Measurements from ENCODE around the gene ALDH5A1.

The ALDH5A1 gene

DNA sequence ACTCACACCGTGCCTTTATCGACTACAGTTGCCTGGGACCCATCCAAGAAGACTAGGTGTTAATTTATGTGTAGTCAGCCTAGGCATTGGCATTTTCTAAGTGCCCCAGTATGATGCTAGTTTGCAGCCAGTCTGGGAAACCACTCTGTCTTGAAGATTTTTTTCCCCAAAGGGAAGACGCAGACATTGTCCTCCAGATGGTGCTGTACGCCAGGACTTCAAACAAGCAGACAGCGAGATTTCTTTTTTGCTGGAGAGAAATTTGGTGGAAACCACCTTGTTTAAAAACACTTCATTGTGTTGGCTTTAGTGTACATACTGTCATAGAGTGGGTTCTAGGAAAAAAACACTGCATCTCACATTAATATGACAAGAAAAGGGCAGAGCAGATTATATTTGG lies 30.0 kb downstream of the ALDH5A1 start:
- DNase-seq (ENCODE audit: low read depth, low spot score) = no peak

DNA sequence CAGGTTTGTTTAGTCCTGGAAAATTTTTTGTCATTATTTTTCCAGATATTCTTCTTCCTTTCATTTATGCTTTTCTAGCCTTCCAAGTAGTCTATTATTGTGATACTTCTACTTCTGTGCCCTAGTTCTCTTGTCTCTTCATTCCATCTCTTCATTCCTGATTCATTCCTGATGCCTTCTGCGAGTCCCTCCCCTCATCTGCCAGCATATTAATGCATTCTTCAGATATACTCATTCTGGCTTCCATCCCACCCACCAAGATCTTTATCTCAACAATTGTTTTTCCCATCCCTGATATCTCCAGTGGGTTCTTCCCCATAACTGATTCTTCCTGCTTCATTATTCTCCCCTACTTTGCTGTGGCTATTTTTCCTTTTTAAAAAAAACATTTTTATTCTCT lies 35.2 kb downstream of the ALDH5A1 start:
- no peak for DNase-seq (ENCODE audit: low read depth, low spot score)

DNA sequence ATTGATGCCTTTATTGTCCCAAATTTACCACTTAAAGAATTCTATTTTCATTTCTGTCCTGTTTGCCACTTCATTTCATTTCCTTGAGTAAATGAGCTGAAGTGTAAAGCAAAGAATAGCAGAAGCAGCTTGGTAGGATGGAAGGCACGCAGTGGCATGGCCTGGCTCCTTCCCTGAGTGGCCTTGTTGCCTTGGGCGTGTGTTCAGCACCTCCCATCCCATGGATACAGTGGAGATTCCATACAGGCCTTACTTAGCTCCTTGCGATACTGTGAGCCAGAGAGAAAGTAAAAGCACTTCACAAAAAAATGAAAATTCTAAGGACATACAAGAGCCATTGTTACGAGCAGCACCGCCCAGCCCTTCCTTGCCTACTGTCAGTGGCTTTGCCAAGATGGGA lies 39.6 kb downstream of the ALDH5A1 start:
- DNase-seq (ENCODE audit: low read depth, low spot score) = no peak

DNA sequence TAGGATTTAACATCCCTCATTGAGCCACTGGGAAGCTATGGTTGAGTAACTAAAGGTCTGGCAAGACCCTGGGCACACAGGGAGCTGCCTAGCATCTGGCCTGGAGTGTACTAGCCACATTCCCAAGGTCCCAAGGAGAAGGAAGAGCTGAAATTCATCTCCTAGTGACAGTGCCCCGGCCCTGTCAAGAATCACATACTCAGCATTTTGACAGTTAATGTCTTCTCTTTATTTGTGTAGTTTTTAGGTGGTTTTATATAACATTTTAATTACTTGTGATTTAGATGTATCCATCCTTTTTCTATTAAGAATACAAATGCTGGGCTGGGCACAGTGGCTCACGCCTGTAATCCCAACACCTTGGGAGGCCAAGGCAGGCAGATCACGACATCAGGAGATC lies 40.4 kb downstream of the ALDH5A1 start:
- DNase-seq (ENCODE audit: low read depth, low spot score) = no peak

DNA sequence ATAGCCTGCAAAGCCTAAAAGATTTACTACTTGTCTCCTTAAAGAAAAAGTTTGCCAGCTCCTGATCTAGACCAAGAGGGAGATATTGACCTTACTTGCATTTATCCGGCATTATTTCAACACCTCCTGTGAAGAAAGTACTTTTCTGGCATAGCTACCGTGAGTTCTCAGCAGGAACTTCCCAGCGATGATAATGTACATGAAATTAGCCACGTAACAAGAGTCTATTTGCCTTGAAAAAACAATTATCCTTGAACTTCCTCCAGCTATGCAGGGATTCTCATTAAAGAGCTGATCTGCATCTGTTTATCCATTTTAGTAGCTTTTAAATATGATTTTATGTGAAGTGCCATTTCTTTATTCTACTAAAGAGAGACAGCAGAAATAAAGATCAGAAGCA lies 41.7 kb downstream of the ALDH5A1 start:
- DNase-seq (ENCODE audit: low read depth, low spot score) = no peak

DNA sequence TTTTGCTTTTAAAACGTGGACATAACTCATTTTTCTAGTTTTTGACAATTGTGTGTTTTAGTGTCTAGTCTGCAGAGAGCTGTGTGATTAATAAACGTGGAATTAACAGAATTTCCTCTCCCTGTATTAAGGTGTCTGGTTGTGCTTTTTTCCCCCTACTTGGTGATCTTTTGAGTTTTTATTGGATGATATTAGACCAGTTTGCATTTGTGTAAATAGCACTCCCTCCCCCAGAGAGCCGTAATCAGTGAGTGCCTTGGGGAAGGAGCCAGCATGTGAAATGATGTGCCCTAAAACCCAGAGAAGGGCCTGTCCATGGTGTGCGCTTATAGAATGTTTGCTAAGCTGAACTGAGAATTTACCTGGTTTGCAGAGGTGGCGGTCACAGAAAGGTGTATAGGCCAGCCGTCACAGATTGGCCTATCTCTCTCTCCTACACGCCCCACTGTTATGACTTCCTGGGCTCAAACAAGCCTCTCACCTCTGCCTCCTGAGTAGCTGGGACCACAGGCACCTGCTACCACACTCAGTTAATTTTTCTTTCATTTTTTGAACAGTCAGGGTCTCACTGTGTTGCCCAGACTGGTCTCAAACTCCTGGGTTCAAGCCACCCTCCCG lies 42.4 kb downstream of the ALDH5A1 start:
- DNase-seq (ENCODE audit: low read depth, low spot score) = no peak

DNA sequence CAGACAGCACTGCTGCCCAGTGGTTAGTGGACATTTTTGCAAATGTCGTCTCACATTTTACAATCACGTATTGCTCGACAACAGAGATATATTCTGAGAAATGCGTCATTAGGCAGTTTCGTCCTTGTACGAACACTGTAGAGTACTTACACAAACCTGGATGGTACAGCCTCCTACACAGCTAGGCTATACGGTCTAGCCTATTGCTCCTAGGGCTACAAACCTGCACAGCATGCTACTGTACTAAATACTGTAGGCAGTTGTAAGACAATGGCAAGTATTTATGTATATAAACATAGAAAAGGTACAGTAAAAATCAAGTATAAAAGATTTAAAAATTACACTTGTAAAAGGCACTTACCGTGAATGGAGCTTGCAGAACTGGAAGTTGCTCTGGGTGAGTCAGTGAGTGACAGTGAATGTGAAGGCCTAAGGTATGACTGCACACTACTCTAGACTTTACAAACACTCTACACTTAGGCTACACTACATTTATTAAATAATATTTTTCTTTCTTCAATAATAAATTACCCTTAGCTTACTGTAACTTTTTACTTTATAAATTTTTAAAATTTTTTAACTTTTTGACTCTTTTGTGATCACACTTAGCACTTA lies 43.1 kb downstream of the ALDH5A1 start:
- no peak for DNase-seq (ENCODE audit: low read depth, low spot score)

DNA sequence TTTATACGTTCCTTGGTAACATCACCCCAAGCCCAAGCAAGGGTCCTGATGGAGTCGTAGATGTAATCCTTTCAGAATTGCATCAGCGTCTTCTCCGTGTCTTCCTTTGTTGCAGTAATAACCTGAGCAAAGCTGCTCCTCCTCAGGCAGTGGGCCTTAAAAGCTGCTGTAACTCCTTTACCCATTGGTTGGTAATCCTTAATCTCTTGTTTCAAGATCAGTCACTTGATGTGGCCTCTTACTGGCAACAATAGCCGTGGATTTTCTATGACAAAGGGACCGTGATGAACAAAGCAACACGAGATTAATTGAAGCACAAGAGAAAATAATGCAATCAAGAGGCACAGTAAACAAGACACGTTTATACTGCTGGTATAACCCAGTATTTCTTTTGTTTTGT lies 44.6 kb downstream of the ALDH5A1 start:
- DNase-seq (ENCODE audit: low read depth, low spot score) = no peak

DNA sequence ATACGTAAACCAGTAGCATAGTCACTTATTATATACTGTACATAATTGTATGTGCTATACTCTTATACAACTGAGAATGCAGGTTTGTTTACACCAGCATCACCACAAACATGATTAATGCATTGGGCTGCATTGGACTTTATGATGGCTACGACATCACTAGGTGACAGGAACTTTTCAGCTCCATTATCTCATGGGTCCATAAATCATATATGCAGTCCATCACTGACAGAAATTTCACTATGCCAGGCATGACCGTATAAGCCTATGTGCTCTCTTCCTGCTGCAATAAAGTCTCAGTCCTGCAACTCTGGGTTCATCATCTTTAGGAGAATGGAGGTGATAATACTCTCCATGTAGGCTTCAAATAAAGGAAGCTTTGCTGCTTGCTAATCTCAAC lies 45.4 kb downstream of the ALDH5A1 start:
- no peak for DNase-seq (ENCODE audit: low read depth, low spot score)

DNA sequence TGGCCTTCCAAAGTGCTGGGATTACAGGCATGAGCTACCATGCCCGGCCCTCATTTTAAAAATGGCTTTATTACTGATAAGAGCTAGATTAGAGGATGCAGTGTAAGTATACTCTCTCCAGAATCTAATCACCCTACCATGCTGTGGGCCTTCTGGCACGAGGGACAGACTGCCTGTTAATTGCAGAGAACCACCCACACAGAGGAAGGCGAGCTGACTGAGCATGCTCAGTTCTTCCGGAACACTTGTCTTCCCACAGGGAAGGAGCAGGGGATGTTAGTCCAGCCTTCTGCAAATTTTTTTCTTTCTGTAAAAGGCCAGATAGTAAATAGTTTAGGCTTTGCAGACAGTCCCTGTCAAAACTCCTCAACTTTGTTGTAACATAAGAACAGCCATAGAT lies 48.9 kb downstream of the ALDH5A1 start:
- DNase-seq (ENCODE audit: low read depth, low spot score) = no peak

DNA sequence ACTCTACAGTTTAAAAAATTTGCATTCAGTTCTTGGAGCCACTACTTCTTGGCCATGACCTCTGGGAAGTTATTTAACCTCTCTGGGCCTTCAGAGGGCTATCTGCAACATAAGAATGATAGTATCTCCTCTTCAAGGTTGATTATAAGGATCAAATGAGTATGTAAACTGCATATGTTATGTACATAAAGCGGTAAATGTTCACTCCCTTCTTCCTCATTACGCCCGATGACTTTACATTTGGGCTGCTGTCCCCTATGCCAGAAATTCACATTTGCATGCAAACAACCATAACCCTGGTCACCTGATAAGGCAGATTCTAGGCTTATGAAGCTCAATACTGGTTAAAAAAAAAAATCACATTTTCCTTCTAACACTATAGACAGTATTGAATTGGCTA lies 50.4 kb downstream of the ALDH5A1 start:
- DNase-seq (ENCODE audit: low read depth, low spot score) = no peak

DNA sequence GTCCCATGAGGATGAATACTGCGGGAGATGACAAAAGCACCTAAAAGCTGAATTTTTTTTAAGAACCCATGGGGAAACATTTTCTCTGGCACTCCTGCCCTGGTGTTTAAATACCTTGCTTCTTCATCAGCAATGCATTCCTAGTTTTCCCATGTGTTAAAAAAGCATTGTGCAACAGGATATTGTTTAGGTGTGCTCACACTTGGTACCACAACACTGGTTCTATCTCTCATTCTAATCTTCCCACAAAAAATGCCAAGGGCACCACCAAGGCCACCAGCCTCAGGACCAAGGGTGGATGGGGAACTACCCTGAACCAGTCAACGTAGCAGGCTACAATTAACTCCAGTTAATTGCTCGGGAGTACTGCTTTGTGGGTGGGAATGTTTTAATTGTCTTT lies 50.9 kb downstream of the ALDH5A1 start:
- no peak for DNase-seq (ENCODE audit: low read depth, low spot score)

DNA sequence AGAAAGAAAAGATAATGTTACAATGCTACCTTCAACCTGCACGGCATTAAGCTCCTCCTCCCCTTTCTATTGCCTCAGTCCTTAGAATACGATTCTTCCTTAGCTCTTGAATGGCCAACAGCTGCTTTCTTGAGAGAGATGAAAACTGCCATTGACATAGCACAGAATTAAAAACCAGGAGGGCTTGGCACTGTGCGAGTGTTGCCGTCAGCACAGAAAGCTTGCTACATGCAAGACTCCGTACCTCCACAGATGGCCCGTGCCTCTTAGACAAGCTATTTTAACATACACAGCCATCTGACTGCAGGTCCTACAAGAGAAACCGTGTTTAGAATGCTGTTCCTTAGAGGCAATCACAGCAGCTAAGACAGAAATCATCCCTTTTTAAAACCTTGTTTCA lies 51.7 kb downstream of the ALDH5A1 start:
- DNase-seq (ENCODE audit: low read depth, low spot score) = no peak

DNA sequence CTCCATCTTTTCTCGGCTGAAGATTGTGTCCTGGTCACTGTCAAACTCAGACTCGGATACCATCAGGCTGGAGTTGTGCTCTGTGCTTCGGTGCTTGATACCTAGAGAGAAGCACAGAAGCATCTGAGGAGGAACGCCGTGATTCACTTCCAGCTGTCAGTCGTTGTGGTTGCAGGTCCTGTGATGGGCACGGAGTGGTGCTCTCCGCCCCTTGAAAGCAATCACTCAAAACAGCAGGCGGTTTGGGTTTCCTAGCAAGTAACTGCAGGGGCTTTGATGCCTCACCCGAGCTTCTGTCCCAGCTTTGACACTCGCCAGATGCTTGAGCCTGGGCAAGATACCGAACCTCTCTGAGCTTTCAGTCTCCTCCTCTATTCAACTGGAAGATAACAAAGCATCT lies 52.5 kb downstream of the ALDH5A1 start:
- no peak for DNase-seq (ENCODE audit: low read depth, low spot score)

DNA sequence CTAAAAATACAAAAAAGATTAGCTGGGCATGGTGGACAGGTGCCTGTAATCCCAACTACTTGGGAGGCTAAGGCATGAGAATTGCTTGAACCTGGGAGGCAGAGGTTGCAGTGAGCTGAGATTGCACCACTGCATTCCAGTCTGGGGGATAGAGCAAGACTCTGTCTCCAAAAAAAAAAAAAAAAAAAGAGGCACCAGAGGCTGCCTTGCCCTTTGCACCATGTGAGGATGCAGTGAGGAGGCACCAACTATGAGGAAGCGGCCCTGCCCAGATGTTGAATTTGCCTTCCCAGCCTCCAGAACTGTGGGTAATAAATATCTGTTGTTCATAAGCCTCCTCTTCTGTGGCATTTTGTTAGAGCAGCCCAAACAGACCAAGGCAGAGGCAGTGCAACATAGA lies 54.4 kb downstream of the ALDH5A1 start:
- DNase-seq (ENCODE audit: low read depth, low spot score) = no peak

DNA sequence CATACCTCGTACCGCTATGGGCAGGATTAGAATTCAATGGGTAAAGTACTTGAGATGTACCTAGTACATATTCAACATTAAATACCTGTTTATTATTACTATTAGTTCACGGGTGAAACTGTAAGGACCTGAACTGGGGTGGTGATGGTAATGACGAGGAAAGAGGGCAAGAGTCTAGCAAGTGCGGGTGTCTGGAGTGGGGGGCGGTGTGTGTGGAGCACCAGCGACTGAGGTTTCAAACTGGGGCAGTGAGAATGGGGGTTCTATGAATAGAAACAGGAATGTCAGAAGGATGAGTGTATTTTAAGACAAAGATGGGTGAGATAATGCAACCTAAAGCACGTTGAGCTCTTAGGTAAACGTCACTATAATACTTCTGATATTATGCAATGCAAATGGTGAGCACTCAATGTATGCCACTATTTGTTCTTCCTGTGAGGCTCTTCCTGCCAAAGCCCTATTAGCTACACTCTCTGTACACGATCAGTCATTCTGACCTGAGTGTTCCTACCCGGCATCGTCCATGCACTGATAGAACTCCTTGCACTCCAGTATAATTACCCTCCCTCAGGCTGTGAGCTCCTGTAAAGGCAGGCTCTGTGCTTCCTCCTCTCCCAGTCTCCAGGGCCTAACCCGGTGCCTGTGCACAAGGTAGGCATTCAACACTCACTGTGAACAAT lies 55.0 kb downstream of the ALDH5A1 start:
- DNase-seq (ENCODE audit: low read depth, low spot score) = no peak

DNA sequence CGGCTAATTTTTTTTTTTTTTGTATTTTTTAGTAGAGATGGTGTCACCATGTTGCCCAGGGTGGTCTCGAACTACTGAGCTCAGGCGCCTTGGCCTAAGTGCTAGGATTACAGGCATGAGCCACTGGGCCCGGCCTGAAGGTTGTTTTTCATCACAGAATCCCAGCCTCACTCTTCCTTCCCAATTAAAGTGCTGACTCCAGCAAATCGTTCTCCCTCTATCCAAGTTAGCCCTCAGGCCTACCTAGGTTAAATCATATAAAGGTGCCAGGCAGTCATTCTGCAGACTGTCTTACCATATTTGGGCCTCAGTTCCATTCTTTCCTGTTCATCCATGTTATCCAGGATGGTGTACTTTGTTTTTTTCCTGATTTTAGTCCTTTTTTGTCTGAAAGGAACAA lies 56.4 kb downstream of the ALDH5A1 start:
- DNase-seq (ENCODE audit: low read depth, low spot score) = no peak

DNA sequence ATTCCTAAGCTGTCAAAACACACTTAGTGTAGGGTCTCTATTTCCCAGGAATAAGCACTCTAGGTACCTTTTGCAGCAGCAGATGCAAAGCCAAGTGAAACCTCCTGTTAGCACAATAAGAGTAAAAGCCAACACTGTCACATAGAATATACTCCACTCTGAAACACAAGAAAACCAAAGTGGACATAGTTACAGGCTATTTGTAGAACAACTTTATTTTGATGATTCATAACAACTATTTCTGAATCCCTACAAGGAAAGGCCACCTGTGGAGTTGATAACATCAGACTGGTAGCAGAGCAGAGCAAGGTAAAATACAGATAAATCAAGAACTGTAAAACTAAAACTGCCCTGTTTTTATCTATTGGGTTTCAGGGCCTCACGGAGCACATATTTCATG lies 59.7 kb downstream of the ALDH5A1 start:
- no peak for DNase-seq (ENCODE audit: low read depth, low spot score)

DNA sequence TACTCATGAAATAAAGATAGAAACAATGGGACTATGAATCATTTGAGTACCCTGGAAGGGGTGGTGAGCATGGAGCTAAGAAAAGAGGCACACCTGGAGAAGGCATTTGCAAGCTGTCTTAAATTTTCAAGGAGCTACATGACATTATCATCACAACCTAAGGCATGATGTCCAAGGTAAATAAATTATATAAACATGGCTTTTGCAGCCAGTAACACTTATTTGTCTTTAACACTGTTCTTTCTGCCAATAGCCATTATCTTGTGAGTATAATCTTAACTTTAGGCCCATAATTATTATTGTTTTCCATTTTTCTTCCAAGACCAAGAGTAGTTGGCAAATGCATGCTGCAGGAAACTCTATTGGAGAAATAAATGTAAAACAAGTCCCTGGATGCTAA lies 63.7 kb downstream of the ALDH5A1 start:
- no peak for DNase-seq (ENCODE audit: low read depth, low spot score)

DNA sequence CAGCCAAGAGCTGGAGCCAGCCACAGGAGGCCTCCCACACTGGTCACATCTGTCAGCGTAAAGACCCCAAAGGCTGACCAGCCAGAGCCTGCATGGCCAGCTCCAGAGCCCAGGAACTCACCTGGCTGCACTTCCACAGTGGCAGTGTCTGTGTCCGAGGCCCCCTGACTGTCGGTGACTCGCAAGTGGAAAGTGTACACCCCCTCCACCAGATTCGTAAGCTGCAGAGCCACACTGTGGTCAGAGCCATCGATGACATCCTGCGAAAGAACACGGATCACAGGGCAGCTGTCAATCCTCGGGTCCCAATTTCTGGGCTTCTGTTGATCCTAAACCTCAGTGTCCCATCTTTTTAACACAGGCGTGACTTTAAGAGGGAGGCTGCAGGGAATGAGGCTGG lies 69.3 kb downstream of the ALDH5A1 start:
- no peak for DNase-seq (ENCODE audit: low read depth, low spot score)

DNA sequence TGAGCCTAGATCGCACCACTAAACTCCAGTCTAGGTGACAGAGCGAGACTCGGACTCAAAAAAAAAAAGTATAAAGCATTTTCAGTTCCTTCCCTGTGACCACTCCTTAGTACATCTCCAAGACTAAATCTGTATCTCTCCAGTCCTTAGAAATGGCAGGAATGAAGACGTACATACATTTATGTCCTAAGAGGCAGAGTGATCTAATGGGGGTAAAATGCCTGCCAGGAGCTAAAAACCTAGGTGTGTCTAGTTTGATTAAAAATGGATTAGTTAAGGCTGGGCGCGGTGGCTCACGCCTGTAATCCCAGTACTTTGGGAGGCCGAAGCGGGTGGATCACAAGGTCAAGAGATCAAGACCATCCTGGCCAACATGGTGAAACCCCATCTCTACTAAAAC lies 70.4 kb downstream of the ALDH5A1 start:
- DNase-seq (ENCODE audit: low read depth, low spot score) = no peak

DNA sequence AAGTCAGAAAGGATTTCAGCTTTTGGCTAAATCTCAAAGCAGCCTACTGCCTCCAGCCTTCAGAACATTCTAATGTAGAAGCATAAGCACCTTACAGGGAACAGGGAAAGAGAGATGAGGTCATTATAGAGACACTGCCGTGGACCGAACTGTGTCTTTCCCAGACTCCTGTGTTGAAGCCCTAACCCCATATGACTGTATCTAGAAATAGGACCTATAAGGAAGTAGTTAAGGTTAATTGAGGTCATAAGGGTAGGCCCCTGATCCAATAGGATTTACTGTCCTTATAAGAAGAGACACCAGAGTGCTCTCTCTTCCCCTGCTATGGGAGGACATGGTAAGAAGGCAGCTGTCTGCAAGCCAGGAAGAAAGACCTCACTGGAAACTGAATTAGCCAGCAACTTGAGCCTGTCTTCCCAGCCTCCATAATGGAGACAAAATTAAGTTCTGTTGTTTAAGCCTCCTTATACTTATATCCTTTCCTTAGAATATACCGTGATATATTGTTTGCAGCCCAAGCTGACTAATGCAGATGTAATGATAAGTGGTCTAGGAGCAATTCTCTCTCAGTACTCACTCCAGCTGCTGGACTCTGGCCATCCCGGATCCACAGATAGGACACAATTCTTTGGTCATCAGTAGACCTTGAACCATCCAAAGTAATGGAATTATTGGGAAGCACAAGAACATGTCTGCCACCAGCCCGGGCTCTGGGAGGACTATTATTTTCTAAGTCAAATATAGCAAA lies 71.4 kb downstream of the ALDH5A1 start:
- no peak for DNase-seq (ENCODE audit: low read depth, low spot score)

DNA sequence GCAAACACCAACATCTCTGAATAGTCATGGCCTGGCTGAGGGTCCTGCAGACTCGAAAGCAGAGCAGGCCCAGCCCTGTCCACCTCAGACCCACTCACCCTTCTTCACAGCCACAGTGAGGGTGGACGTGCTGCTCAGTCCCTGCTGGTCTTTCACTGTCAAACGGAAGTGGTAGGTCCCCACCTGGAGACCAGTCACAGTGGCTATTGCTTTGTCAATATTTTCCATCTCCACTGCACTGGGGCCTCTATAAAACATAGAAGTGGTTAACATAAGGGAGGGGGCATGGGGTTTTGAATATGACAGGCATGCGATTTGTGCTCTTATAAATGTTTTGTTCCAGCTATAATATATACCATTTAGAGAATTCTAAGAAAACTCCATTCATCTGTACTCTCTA lies 73.9 kb downstream of the ALDH5A1 start:
- no peak for DNase-seq (ENCODE audit: low read depth, low spot score)

Data from iPS DF 19.7 (cell line).